GM10847 (cell line): Measurements from ENCODE around the gene HTRA1.

Experiments
- POLR2A ChIP-seq: IDR thresholded peaks from 2 replicates; pipeline ENCODE4 v1.6.1; 2011; ENCODE audit not compliant: insufficient read length; ENCODE audit errors: extremely low read depth

The HTRA1 gene

DNA sequence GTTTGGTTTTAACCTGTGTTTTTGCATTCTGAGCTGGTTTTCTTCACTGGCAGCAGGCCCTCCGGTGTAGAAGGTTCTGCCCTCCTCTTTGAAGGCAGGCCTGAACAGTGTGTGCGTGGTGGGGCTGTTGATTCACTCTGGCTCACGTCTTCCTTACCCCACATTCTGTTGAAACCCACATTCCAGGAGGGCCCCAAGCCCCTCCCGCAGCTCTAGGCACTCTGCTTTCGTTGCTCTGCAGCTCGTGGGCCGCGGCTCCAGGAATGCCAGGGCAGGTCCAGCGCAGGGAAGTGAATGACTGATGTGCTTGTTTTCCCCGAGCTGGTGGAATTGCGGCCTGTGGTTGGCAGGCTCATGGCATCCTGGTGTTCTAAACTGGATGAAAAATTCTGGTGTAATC lies 49.0 kb downstream of the HTRA1 start:
- no peak for TF ChIP-seq POLR2A

DNA sequence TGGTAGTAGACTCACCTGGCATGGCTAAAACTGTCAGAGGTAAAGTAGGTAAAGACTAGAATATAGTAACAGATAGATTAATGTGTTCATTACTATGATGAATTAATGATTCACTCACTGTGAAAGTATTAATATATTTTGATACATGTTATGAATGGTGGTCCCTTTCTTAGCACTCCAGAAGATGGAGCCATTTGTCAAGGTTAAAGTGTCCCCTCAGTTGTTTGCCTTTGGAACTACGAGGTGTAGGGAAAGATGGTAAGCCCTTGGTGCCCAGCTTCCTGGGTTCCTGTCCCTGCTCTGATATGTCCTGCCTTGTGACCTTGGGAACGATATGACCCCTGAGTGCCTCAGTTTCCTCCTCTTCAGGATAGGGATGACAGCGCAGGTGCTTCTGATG lies 49.4 kb downstream of the HTRA1 start:
- TF ChIP-seq POLR2A = no peak

DNA sequence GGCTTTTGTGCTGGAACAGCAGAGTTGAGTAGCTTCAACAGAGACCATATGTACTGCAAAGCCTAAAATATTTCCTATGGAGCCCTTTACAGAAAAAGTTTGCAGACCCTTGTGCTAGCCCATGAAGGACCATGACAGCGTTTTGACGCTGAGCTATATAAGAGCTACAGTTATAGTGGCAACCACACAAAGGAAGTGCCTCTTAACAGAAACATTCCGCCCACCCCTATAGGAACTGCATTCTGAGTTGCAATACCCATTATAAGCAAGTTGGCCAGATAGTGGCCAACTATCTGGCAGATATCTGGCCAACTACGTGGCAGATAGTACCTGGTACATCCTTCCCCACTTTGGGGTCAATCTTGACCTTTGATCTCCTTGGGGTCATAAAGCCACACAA lies 51.7 kb downstream of the HTRA1 start:
- TF ChIP-seq POLR2A = no peak

DNA sequence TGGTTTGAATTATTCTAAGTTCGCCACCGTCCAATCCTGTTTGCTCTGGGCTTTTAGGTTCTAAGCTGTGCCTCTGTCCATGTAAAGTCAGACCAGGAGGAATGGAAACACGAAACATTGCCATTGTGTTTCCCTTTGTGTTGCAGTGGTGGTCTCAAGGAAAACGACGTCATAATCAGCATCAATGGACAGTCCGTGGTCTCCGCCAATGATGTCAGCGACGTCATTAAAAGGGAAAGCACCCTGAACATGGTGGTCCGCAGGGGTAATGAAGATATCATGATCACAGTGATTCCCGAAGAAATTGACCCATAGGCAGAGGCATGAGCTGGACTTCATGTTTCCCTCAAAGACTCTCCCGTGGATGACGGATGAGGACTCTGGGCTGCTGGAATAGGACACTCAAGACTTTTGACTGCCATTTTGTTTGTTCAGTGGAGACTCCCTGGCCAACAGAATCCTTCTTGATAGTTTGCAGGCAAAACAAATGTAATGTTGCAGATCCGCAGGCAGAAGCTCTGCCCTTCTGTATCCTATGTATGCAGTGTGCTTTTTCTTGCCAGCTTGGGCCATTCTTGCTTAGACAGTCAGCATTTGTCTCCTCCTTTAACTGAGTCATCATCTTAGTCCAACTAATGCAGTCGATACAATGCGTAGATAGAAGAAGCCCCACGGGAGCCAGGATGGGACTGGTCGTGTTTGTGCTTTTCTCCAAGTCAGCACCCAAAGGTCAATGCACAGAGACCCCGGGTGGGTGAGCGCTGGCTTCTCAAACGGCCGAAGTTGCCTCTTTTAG lies 52.9 kb downstream of the HTRA1 start:
- no peak for TF ChIP-seq POLR2A

DNA sequence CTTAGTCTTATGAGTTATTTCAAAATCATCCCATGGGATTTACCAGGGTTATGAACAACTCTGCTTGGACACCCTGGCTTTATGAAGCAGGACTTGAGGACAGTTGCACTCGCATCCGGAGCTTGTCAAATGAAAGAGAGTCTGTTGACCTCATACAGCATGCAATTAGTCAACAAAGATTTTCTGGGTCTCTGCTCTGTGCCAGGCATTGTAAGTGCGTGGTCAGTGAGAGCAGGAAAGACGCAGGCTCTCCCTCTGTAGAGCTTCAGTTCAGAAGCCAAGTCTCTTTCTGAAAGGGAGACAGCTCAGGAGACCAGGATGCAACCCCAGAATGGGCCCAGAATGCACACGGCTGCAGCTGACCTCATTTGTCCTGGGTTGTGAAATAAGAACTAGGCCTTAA lies 53.7 kb downstream of the HTRA1 start:
- no peak for TF ChIP-seq POLR2A

DNA sequence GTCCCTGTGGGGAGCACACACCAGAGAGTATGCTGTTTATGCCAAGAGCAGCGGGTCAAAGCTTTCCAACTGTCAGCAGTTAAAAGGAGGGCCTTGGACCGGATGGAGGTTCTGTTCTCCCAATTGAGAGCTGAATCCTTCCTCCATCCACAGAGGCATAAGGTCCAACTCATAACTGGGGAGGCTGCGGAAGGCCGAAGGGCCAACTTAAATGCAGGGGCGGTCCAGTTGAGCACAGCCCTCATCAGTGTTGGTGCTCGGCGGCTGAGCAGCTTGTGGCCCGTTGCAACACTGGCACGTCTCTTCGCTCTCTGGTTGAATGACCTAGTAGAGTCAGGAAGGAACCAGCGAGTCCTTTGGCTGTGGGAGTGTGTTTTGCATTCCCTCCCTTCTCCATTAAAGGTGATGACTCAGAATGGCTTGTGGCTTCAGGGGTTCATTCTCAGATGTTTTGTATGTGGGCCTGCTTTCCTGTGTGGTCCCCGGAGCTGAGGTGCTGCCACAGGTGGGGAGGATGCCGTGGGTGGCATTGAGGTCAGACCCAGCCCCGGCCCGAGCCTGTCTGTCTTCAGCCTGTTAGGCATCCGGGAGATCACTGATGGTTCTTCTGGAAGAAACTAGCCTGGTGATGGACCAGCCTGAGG lies 54.4 kb downstream of the HTRA1 start:
- TF ChIP-seq POLR2A = no peak

DNA sequence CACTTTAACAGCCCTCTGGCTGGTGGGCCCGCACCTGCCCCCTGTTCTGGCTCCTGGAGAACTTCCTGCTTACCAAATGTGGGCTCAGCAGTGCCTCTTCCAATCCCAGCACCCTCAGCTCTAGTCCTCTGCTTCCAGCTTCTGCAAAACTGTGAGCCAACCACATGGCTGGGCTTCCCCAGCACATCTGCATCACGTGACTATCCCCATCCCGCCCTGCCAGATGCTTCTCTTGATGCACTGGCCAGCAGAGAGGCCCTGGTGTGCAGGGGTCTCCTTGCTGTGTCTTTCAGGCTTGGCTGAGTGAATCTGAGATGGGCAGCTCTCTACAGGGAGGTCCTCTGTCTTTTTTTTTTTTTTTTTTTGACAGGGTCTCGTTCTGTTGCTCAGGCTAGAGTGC lies 55.4 kb downstream of the HTRA1 start:
- no peak for TF ChIP-seq POLR2A

DNA sequence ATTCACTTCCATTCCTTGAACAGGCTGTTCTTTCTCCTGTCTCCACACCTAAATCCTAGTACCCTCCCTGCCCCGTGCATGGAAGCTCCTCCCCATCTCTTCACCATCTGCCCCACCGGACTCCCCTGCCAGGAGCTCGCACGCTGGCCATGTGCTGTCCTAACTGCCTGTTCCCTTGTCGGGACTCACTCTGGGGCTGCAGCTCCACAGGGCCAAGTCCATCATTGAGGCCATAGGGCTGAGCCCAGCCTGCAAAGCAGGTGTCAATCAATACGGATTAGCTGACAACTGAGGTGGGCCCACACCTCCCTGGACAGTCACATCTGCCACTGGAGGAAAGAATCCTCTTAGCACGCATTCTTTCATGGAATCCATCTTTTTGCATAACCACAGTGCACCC lies 57.8 kb downstream of the HTRA1 start:
- TF ChIP-seq POLR2A = no peak

DNA sequence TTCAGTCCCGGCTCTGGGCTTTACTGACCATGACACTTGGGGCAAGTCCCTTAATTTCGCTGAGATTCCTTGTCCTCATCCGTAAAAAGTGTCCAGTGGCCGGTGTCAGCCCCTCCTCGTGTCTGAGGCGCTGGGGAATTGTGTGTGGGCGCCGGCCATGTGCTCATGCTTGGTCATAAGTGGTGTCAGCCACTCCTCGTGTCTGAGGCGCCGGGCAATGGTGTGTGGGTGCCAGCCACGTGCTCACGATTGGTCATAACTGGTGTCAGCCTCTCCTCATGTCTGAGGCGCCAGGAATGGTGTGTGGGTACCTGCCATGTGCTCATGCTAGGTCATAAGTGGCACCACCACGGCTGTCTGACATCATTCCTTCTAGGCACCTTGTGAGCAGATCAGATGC lies 58.5 kb downstream of the HTRA1 start:
- no peak for TF ChIP-seq POLR2A

DNA sequence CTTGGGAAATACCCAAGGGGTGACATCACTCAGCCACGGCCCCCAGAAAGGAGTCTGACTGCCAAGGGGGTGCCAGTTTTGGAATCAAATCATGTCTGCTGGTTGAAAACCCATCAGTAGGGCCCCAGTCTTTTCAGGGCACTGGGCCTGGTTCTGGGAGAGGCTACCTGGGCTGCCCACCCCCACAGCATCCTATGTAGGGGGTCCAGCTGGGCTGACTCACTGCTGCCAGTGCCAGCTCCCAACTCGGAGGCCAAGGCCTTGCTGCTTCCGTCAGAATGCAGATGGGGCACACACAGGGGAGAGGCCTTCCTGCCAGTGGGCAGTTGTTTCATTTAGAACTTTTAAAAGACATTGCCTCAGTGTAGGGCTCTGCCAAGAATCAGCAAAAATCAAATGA lies 59.7 kb downstream of the HTRA1 start:
- TF ChIP-seq POLR2A = no peak

DNA sequence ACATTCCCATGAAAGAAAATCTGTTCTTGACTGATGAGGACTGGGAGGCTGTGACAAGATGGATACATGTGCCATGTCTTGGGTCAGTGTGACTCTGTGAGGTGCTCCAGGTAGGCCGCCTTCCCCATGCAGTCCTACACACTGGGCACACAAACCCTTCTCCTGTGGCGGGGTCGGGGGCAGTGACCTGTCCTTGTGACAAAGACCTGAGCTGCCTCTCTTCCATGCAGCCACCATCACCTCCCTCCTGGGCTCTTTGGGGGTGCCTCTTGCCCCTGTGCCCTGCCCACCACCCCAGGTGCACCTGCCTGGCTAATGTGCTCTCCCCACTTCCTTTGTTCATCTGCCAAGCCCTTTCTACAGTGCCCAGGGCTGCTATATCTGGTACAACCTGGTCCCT lies 63.5 kb downstream of the HTRA1 start:
- no peak for TF ChIP-seq POLR2A

DNA sequence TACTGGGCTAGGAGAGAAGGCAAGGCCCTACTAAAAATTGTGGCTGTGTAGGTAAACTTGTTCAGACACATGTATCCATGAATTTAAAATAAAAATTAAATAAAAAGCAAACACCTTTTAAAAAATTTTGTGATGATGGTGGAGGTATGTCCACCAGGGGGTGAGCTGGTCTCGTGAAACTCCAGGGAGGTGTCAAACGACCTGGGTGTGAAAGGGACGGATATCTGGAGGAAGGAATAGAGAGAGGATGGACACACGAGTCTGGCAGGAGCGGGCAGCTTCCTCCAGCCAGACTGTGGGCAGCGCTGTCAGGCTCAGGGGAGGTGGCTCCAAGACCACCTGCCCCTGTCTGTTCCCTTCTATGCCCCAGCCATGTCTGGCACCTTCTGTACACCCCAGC lies 64.4 kb downstream of the HTRA1 start:
- TF ChIP-seq POLR2A = no peak

DNA sequence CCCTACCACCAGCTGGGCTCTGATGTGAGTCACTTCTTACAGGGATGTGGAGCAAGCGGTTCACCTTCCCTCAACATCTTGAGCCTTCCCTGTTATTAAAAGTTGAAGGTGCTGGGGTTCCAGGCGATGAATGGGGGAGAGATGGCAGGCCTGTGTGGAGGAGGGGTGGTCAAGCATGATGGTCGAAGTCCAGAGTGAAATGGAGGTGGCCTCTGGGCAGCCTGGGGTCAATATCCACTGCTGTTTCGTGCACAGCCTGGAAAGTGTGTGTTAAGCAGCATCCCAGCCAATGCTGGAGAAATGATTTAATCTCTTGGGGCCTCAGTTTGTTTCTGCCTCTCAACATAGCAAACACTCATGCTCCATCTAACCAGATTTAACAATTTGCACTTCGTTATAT lies 65.5 kb downstream of the HTRA1 start:
- TF ChIP-seq POLR2A = no peak

DNA sequence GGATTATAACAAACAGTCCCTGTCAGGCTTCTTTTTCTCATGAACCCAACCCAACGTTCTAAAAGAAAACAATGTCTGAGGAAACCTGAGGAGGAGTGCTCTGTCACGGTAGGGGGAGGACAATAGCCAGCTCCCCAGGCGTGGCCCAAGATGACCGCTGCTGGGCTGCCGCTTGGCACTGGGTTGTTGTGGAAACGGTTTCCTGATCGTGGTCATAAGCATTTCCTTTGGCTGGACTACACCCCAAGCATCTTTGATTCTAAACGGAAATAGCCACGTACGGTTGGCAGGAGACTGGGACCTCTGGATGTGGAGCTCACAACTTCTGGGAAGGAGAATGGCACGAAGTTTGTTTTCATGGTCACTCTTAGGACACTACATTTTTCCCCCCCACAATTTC lies 68.8 kb downstream of the HTRA1 start:
- no peak for TF ChIP-seq POLR2A

DNA sequence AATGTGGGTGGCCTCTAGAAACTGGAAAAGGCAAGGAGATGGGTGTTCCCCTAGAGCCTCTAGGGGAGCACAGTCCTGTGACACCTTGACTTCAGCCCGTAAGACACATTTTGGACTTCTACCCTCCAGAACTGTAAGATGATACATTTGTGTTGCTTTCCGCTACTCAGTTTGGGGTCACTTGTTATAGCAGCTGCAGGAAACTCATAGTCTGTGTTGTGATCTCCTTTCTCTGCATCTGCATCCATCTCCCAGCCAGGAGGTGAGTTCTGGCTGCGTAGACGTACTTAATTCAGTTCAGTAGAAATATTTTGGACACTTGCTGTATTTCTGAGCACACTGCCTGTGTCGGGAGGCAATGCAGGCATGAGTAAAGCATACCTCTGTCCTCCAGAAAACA lies 69.9 kb downstream of the HTRA1 start:
- TF ChIP-seq POLR2A = no peak

DNA sequence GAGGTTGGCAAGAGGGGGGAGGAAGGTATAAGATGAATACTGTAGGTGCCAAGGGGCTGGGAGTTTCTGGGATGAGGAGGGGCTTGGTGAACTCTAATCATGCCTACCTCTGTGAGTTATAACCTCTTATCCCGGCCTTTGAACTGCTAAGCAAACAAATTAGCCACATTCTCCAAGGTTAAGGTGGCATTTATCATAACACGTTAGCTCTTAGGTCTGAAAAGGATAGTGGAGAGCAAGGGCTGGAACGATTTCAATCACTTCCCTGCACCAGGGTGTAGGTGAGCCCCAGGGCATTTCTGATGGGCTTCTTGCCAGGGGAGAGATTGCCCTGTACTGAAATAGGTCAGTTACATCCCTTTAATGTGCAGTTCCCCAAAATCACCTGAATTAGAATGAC lies 70.6 kb downstream of the HTRA1 start:
- TF ChIP-seq POLR2A = no peak
